Small intestine (tissue), 7 donors: Measurements from ENCODE around the gene KHDRBS2. TPM values are rescaled to one million over a fixed set of nuclear protein-coding genes. Genes with fewer than 3 reads are reported as not detected.

ENCODE experiments used
- DNase-seq, 2 donors: peaks; one replicate each; pipeline versions ENCODE4 v3.0.0 to v3.0.0-alpha.2; 2013
- FAIRE-seq: peaks from 2 replicates; lab custom pipeline; 2012; peaks lifted over from hg19 to GRCh38; lab: Jason Lieb, UNC
- H3K27ac ChIP-seq, 3 donors: one replicate each; pipeline ENCODE4 v1.5.1; 2013; ENCODE audit warnings: low read length in 2 of 3, mild to moderate bottlenecking in 2 of 3, control low read depth in 1 of 3, inconsistent platforms in 1 of 3, low read depth in 1 of 3, moderate library complexity in 1 of 3
- H3K27me3 ChIP-seq, 3 donors: one replicate each; pipeline ENCODE4 v1.6.1; 2013; ENCODE audit warnings: low read length in 3 of 3, inconsistent platforms in 1 of 3; ENCODE audit not compliant: control insufficient read depth in 3 of 3, insufficient read depth in 3 of 3
- H3K36me3 ChIP-seq, 3 donors: one replicate each; pipeline ENCODE4 v1.6.1; 2013; ENCODE audit warnings: low read length in 3 of 3, inconsistent platforms in 1 of 3, low read depth in 1 of 3, mild to moderate bottlenecking in 1 of 3, moderate library complexity in 1 of 3; ENCODE audit not compliant: control insufficient read depth in 3 of 3, insufficient read depth in 2 of 3
- H3K4me1 ChIP-seq, 3 donors: one replicate each; pipeline ENCODE4 v1.6.1; 2013; ENCODE audit warnings: low read length in 2 of 3, inconsistent platforms in 1 of 3, low read depth in 1 of 3, mild to moderate bottlenecking in 1 of 3, moderate library complexity in 1 of 3; ENCODE audit not compliant: control insufficient read depth in 3 of 3, insufficient read depth in 2 of 3
- H3K4me3 ChIP-seq, 3 donors: one replicate each; pipeline ENCODE4 v1.5.1; 2013; ENCODE audit warnings: low read length in 3 of 3, control low read depth in 1 of 3, inconsistent platforms in 1 of 3, low read depth in 1 of 3, mild to moderate bottlenecking in 1 of 3, moderate library complexity in 1 of 3
- H3K9me3 ChIP-seq, 2 donors: one replicate each; pipeline ENCODE4 v1.6.1; 2013; ENCODE audit warnings: low read depth in 1 of 2, low read length in 1 of 2; ENCODE audit not compliant: control insufficient read depth in 2 of 2, insufficient read depth in 1 of 2
- WGBS, 3 donors: extraction: QIAGEN DNeasy Blood & Tissue Kit; methylation state at CpG; one replicate each; pipeline ENCODE4 v1.1.7; 2013; 5-methylcytosine and 5-hydroxymethylcytosine counted together
- polyA plus RNA-seq, 4 donors: library from polyadenylated mRNA; stranded (reverse) in 3 of 4; unstranded in 1 of 4; fragments of 200-250 nt in 3 of 4; fragments of 120-200 nt in 1 of 4; gene quantifications; one replicate each; pipeline versions ENCODE4 v1.2.1 to v1.2.3, GENCODE V29; 2013
- donor health status: healthy with polysubstance abuse.
- donor health status: control.
- donor health status: control.
- donor health status: Bipolar disorder and iron deficiency.
- donor health status: healthy.

The KHDRBS2 gene
- polyA plus RNA-seq, 4 donors = 0.19 to 9.0 TPM; not detected in 2

GRCh38 chr6:61868507-61869080 lies 417.4 kb downstream of the KHDRBS2 start:
- H3K27ac ChIP-seq = no peak overlapping the region
- H3K4me3 ChIP-seq = no peak overlapping the region
- H3K36me3 ChIP-seq = peaks cover 0 to 20% (median 0%) of the 10 kb centered on the region in 3 donors
- FAIRE-seq (no peak), DNase-seq (no peak)
- no peaks in the 10 kb centered on the region for H3K4me1 ChIP-seq
- no peaks in the 10 kb centered on the region for H3K27me3 ChIP-seq
- WGBS, 3 donors = 86 to 91% (median 90%) methylated on average over 8 of the region's 8 CpGs
- H3K9me3 ChIP-seq = peaks cover 6 to 26% of the 10 kb centered on the region in 2 donors

DNA sequence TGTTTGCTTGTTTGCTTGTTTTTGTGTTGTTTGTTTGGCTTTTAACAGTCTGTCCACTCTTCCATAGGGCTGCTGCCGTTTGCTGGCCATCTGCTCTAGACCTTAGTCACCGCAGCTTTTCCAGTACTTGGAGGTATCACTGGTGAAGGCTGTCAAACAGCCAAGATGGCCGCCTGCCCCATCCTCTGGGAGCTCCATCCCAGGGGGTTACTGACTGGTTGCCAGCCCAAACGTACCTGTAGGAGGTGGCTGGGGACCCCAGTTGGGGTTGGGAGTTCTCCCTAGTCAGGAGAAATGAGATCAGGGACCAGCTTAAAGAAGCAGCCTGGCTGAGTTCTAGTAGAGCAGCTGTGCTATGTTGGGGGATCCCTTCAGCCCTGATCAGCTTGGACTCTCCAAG lies 418.4 kb downstream of the KHDRBS2 start:
- peaks cover 6 to 26% of the 10 kb centered on the region in 2 donors for H3K9me3 ChIP-seq
- H3K27me3 ChIP-seq = no peaks in the 10 kb centered on the region
- H3K36me3 ChIP-seq = peaks cover 0 to 20% (median 0%) of the 10 kb centered on the region in 3 donors
- no peak overlapping the region for H3K27ac ChIP-seq
- DNase-seq (no peak), FAIRE-seq (no peak)
- 61 to 76% (median 69%) methylated on average over 4 of the region's 4 CpGs for WGBS, 3 donors
- H3K4me3 ChIP-seq = no peak overlapping the region
- H3K4me1 ChIP-seq = no peaks in the 10 kb centered on the region

DNA sequence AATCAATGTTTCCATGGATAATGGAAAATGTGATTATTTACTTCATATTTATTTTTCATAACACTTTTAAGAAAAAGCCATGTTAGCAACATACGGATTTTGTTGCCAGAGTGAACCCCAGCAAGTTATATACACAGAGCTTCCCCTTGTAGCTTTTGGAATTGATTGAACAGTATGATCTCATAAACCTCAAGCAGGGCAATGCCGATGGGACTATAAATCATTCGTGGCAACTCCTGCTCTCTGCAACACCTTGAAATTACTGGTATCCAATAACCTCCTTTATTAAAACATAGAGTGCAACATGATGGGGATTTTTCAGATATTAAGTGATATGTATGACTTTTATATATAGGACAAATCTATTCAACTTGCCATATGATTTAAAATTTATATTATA lies 428.5 kb downstream of the KHDRBS2 start:
- FAIRE-seq = no peak
- no peaks in the 10 kb centered on the region for H3K4me1 ChIP-seq
- H3K9me3 ChIP-seq = no peaks in the 10 kb centered on the region
- H3K27me3 ChIP-seq = no peaks in the 10 kb centered on the region
- no peak overlapping the region for H3K4me3 ChIP-seq
- H3K36me3 ChIP-seq = no peaks in the 10 kb centered on the region
- WGBS, 3 donors = 78 to 82% (median 81%) methylated on average over 3 of the region's 3 CpGs
- DNase-seq = no peak
- H3K27ac ChIP-seq = no peak overlapping the region

DNA sequence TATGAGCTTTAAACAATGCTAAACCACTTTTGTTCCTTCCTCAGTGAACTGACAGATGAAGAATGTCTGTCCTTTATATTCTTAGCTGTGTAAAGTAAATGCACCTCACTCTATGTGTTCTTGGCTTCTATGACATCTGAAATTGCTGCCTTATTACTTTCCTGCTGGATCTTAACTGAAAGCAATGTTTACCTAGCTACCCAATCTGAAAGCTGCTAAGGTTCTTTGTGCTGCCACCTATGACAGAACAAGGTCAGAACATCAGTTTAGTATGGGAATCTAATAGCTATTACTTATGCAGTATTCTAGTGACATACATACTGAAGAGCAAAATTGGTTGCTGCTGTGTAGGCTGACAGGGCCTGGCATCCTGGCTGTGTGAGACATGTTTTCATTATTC lies 444.1 kb downstream of the KHDRBS2 start:
- Histone ChIP-seq H3K4me3 (no peak overlapping the region), H3K27me3 (no peaks in the 10 kb centered on the region), H3K27ac (no peak overlapping the region), H3K9me3 (no peaks in the 10 kb centered on the region), H3K36me3 (no peaks in the 10 kb centered on the region), H3K4me1 (no peaks in the 10 kb centered on the region)
- FAIRE-seq (no peak), DNase-seq (peak in 1 of 2 donors; percentile 6)

DNA sequence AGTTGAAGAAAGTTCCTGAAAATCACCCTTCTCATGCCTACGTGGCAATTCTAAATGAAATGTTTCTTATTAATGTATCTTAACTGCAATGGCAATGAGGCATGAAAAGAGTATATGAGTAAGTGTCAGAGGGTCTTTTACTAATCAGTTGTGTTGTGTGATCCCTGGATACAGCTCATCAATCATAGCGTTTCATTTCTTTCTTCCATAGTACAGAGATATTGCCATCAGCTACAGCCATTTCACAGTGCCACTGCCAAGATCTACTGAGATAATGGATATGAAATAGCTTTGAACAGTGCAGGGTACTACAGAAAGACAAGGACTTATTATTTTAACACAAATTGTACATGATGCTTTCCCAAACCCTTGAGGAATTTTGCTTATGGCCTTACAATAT lies 450.8 kb downstream of the KHDRBS2 start:
- Histone ChIP-seq H3K4me3 (no peak overlapping the region), H3K27me3 (no peaks in the 10 kb centered on the region), H3K9me3 (no peaks in the 10 kb centered on the region), H3K36me3 (no peaks in the 10 kb centered on the region), H3K27ac (no peak overlapping the region), H3K4me1 (no peaks in the 10 kb centered on the region)
- DNase-seq = no peak
- 73 to 77% (median 76%) methylated on average over 2 of the region's 2 CpGs for WGBS, 3 donors
- FAIRE-seq = no peak

DNA sequence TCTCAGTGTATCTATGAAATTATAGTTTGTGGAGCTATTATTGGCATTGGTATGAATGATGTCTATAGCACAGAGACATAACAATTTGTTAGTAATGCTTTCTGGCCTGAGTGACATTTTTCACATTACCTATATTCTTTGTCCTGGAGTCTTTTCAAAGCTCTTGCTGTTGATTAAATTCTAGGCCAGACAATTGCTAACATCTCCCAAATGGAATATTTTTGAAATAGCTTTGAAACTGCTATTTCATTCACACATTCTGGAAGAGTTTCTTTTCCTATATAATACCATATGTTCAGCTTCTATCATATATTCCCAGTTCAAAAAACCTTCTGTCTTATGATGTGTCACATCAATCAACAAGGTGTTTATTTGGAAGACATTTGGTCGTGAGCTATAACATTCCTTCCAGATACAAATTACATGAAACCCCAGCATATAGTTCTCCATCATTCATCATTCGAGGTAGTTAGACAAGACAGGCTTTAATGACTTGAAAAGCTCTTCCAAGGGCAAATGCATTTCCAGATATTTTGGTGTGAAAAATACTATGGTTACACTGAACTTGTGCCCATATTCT lies 452.8 kb downstream of the KHDRBS2 start:
- no peak for FAIRE-seq
- Histone ChIP-seq H3K27me3 (no peaks in the 10 kb centered on the region), H3K36me3 (no peaks in the 10 kb centered on the region), H3K4me1 (no peaks in the 10 kb centered on the region), H3K4me3 (no peak overlapping the region), H3K9me3 (no peaks in the 10 kb centered on the region), H3K27ac (no peak overlapping the region)
- DNase-seq = no peak
- WGBS, 3 donors = 40 to 64% (median 54%) methylated on average over 2 of the region's 2 CpGs

DNA sequence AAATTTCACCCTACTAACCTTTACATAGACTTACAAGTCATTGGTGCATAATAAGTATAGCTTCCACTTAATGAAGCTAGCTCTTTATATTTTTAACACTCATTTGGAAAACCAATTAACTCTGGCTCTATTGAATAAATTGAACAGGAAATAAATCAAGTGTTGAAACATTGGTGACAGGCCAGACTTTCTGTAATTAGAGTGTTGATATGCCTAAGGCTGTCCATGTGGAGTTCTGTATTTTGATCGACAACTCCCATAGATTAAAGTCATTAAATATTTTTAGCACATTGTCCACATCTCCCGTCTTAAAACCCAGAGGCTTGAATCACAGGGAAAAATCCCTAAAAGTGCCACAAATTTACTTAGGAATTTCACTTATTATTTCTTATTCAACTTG lies 468.3 kb downstream of the KHDRBS2 start:
- FAIRE-seq (no peak), DNase-seq (no peak)
- Histone ChIP-seq H3K36me3 (no peaks in the 10 kb centered on the region), H3K27ac (no peak overlapping the region), H3K4me3 (no peak overlapping the region), H3K27me3 (no peaks in the 10 kb centered on the region), H3K9me3 (no peaks in the 10 kb centered on the region), H3K4me1 (no peaks in the 10 kb centered on the region)
- 84 to 87% (median 84%) methylated on average over 2 of the region's 2 CpGs for WGBS, 3 donors

DNA sequence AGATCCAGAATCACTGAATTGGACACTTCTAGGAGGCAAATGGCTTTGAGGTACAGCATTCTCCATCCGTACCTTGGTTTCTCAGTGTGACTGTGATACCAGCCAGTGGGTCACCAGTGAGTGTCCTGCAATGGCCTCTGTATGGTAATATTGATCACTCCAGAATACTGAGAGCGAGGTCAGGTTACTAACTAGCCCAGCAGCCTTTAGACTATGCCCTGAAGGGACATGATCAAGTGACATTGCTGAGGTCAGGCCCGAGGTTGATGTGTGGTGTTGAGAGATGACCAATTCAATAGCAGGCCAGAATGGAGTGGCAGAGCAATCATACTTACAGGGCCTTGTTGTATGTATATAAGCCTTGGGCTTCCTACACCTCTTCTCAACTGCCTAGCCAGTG lies 476.0 kb downstream of the KHDRBS2 start:
- Histone ChIP-seq H3K4me3 (no peak overlapping the region), H3K36me3 (no peaks in the 10 kb centered on the region), H3K9me3 (no peaks in the 10 kb centered on the region), H3K4me1 (no peaks in the 10 kb centered on the region), H3K27me3 (no peaks in the 10 kb centered on the region), H3K27ac (no peak overlapping the region)
- DNase-seq (no peak), FAIRE-seq (no peak)
- 53 to 77% (median 65%) methylated on average over 3 of the region's 3 CpGs for WGBS, 3 donors
